T-helper 2 cell treated with Interferon-gamma antibody and Interleukin-4, amounts not matched to agents 100 ng/mL and 5 ng/mL, for 36 hours (primary cell): ENCODE results near the gene ZZZ3. TPM values are rescaled to one million over a fixed set of nuclear protein-coding genes. Genes with fewer than 3 reads are reported as not detected.
"Not testable (repeated sequence)": the region's sequence is repeated elsewhere in the genome, so short reads cannot be mapped to it uniquely, and the experiment has no call there.

Source experiments
- intact Hi-C: fragments of 100-400 bp; cut with micrococcal nuclease; formaldehyde crosslinking; loops from one replicate; pipeline ENCODE4 v1.15.1; 2023
- total RNA-seq: library from RNA; stranded (reverse); gene quantifications from 2 replicates; pipeline ENCODE4 v1.2.3, GENCODE V29; 2022

Gene ZZZ3
- total RNA-seq, 1 donor from 2014 or later, result 39.8 TPM

- intact Hi-C loops, result no loop called here
Observed at GRCh38 chr1:77671836-77672235, 10.6 kb downstream of the ZZZ3 start.

- intact Hi-C loops, result no loop called here
Observed at GRCh38 chr1:77670330-77670729, 12.1 kb downstream of the ZZZ3 start.

GRCh38 chr1:77668924-77669449, 13.5 kb downstream of the ZZZ3 start:
- intact Hi-C loops, result no loop called here

GRCh38 chr1:77664939-77665516, 17.4 kb downstream of the ZZZ3 start:
- intact Hi-C loops, result no loop called here

- intact Hi-C loops, result no loop called here
Observed at GRCh38 chr1:77661696-77662095, 20.8 kb downstream of the ZZZ3 start.

- intact Hi-C loops, result no loop called here
Observed at GRCh38 chr1:77659879-77660593, 22.4 kb downstream of the ZZZ3 start.

GRCh38 chr1:77658271-77658670, 24.2 kb downstream of the ZZZ3 start:
- intact Hi-C loops, result no loop called here

- intact Hi-C loops, result no loop called here
Observed at GRCh38 chr1:77655431-77655974, 27.0 kb downstream of the ZZZ3 start.

- intact Hi-C loops, result no loop called here
Observed at GRCh38 chr1:77652970-77653516, 29.4 kb downstream of the ZZZ3 start.

- intact Hi-C loops, result no loop called here
Observed at GRCh38 chr1:77652268-77652667, 30.2 kb downstream of the ZZZ3 start.

GRCh38 chr1:77649127-77649526, 33.3 kb downstream of the ZZZ3 start:
- intact Hi-C loops, result no loop called here

- intact Hi-C loops, result not testable (repeated sequence)
Observed at GRCh38 chr1:77646224-77646623, 36.2 kb downstream of the ZZZ3 start.

GRCh38 chr1:77643456-77643855, 39.0 kb downstream of the ZZZ3 start:
- intact Hi-C loops, result no loop called here

GRCh38 chr1:77642941-77643340, 39.5 kb downstream of the ZZZ3 start:
- intact Hi-C loops, result no loop called here

GRCh38 chr1:77642196-77642595, 40.3 kb downstream of the ZZZ3 start:
- intact Hi-C loops, result no loop called here

GRCh38 chr1:77639557-77640069, 42.8 kb downstream of the ZZZ3 start:
- intact Hi-C loops, result no loop called here

- intact Hi-C loops, result no loop called here
Observed at GRCh38 chr1:77639056-77639455, 43.4 kb downstream of the ZZZ3 start.

GRCh38 chr1:77636864-77637263, 45.6 kb downstream of the ZZZ3 start:
- intact Hi-C loops, result no loop called here
